Stimulated activated CD4-positive, alpha-beta T cell treated with anti-CD3 and anti-CD28 coated beads, TNF-alpha, amount 100 ng/mL, for 4 hours (primary cell): ENCODE results near the gene CKM.
"Not testable (repeated sequence)": the region's sequence is repeated elsewhere in the genome, so short reads cannot be mapped to it uniquely, and the experiment has no call there.

Experiments used
- DNase-seq, 3 experiments: peaks; one replicate each; pipeline ENCODE4 v3.0.0-alpha.2; 2020; ENCODE audit warnings: low read depth in 3 of 3

CKM gene

GRCh38 chr19:45291834-45292233, 30.8 kb downstream of the CKM start:
- DNase-seq: no peak

- no peak for DNase-seq
Observed at GRCh38 chr19:45290381-45290931, 32.2 kb downstream of the CKM start.

- DNase-seq: no peak
Observed at GRCh38 chr19:45283443-45284033, 39.1 kb downstream of the CKM start.

- DNase-seq: no peak
Observed at GRCh38 chr19:45280471-45280961, 42.2 kb downstream of the CKM start.

- no peak for DNase-seq
Observed at GRCh38 chr19:45279587-45280192, 43.0 kb downstream of the CKM start.

GRCh38 chr19:45278087-45278486, 44.6 kb downstream of the CKM start:
- no peak for DNase-seq

GRCh38 chr19:45276284-45276687, 46.4 kb downstream of the CKM start:
- DNase-seq: no peak

GRCh38 chr19:45275370-45275971, 47.2 kb downstream of the CKM start:
- no peak for DNase-seq

GRCh38 chr19:45273521-45273855, 49.2 kb downstream of the CKM start:
- DNase-seq: no peak

- DNase-seq: no peak
Observed at GRCh38 chr19:45271735-45272108, 51.0 kb downstream of the CKM start.

GRCh38 chr19:45271098-45271734, 51.5 kb downstream of the CKM start:
- DNase-seq: no peak

- not testable (repeated sequence) for DNase-seq
Observed at GRCh38 chr19:45269939-45270338, 52.7 kb downstream of the CKM start.

GRCh38 chr19:45267296-45267695, 55.4 kb downstream of the CKM start:
- DNase-seq: no peak

- DNase-seq: no peak
Observed at GRCh38 chr19:45265375-45265774, 57.3 kb downstream of the CKM start.

GRCh38 chr19:45264781-45265317, 57.8 kb downstream of the CKM start:
- DNase-seq: no peak

GRCh38 chr19:45263013-45263412, 59.7 kb downstream of the CKM start:
- DNase-seq: no peak

GRCh38 chr19:45262570-45262969, 60.1 kb downstream of the CKM start:
- DNase-seq: no peak

GRCh38 chr19:45258862-45259261, 63.8 kb downstream of the CKM start:
- DNase-seq: no peak

- no peak for DNase-seq
Observed at GRCh38 chr19:45256836-45257235, 65.8 kb downstream of the CKM start.
